Measurements from ENCODE around the gene FUS. TPM values are rescaled to one million over a fixed set of nuclear protein-coding genes. Genes with fewer than 3 reads are reported as not detected.
A peak's percentile ranks its signal among the peaks of the same experiment; 100 is the strongest.
"Not testable (repeated sequence)": the region's sequence is repeated elsewhere in the genome, so short reads cannot be mapped to it uniquely, and the experiment has no call there.

FUS gene
- polyA plus RNA-seq, 1 donor (not counting 4 experiments of a cell fraction or from before 2014, with no cell fraction given): 199 TPM

- H2AFZ ChIP-seq (ENCODE audit: control insufficient read depth, low read length): peak overlapping the region; percentile 93
- H3K9me3 ChIP-seq (ENCODE audit: control insufficient read depth, low read depth, low read length): no peaks in the 10 kb centered on the region
- FAIRE-seq (no peak), DNase-seq (ENCODE audit: low read depth, low spot score) (no peak)
- no peaks in the 10 kb centered on the region for H3K79me2 ChIP-seq (ENCODE audit: control insufficient read depth, insufficient read depth, low read length)
- H3K9me1 ChIP-seq (ENCODE audit: control insufficient read depth, extremely low read depth, insufficient read depth, low read length): no peaks in the 10 kb centered on the region
- H4K20me1 ChIP-seq (ENCODE audit: control insufficient read depth, extremely low read depth, insufficient read depth, low read length): no peaks in the 10 kb centered on the region
- H3K36me3 ChIP-seq (ENCODE audit: control insufficient read depth in 2 of 2, extremely low read depth in 1 of 2, insufficient read depth in 2 of 2, low read length in 2 of 2): no peaks in the 10 kb centered on the region
- H3K27me3 ChIP-seq (ENCODE audit: control insufficient read depth, extremely low read depth, insufficient read depth, low read length): no peaks in the 10 kb centered on the region
- no peak overlapping the region for H3K27ac ChIP-seq (ENCODE audit: control insufficient read depth, insufficient read depth, low read length)
- peak overlapping the region; percentile 44 for H3K9ac ChIP-seq (ENCODE audit: control insufficient read depth, extremely low read depth, insufficient read depth, low read length)
- peaks cover 34% of the 10 kb centered on the region for H3K4me1 ChIP-seq (ENCODE audit: control insufficient read depth, extremely low read depth, insufficient read depth, low read length)
- dilution Hi-C loops (cut with MboI; ENCODE audit: extremely low pct_ligation_motif_present, low sequenced_read_pairs): no loop called here
- H3K4me3 ChIP-seq (ENCODE audit: control insufficient read depth in 2 of 3, extremely low read depth in 1 of 3, insufficient read depth in 2 of 3, low read depth in 1 of 3, low read length in 3 of 3): peak overlapping the region in 1 of 3 experiments; percentile 49
- H3K4me2 ChIP-seq (ENCODE audit: control insufficient read depth, extremely low read depth, insufficient read depth, low read depth, low read length): peak overlapping the region; percentile 66
- no peak for TF ChIP-seq EZH2 (IDR thresholded peaks at IDR 0.05; ENCODE audit: low read length)
- TF ChIP-seq, protein P1, sequence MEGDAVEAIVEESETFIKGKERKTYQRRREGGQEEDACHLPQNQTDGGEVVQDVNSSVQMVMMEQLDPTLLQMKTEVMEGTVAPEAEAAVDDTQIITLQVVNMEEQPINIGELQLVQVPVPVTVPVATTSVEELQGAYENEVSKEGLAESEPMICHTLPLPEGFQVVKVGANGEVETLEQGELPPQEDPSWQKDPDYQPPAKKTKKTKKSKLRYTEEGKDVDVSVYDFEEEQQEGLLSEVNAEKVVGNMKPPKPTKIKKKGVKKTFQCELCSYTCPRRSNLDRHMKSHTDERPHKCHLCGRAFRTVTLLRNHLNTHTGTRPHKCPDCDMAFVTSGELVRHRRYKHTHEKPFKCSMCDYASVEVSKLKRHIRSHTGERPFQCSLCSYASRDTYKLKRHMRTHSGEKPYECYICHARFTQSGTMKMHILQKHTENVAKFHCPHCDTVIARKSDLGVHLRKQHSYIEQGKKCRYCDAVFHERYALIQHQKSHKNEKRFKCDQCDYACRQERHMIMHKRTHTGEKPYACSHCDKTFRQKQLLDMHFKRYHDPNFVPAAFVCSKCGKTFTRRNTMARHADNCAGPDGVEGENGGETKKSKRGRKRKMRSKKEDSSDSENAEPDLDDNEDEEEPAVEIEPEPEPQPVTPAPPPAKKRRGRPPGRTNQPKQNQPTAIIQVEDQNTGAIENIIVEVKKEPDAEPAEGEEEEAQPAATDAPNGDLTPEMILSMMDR (optimal IDR thresholded peaks at IDR 0.05 in 1 of 3, IDR thresholded peaks at IDR 0.05 in 1 of 3, conservative IDR thresholded peaks at IDR 0.05 in 1 of 3; ENCODE audit: extremely low read depth in 1 of 3, insufficient read depth in 2 of 3, low read length in 3 of 3): no peak
These were observed 36.8 kb upstream of the FUS start for GRCh38 chr16:31143011-31143693.

DNA sequence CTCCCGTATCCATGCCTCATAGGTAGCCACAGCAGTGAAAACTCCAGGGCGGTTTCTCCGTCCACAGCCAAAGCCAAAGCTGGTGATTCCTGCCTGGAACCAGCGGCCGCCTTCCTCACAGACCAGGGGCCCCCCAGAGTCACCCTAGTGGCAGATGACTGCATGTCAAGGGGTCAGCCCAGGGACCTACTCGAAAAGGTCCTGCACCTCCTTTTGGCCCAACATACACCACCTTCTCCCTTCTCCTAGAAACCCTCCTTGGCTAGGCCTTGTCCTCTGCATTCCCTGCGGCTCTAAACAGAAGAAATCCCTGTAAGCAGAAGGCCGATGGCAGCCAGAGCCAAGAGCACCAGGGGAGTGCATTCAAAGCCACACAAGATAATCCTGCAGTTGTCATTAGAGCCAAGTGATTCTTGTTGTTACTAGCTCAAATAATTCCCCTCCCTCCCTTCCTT is 36.2 kb upstream of the FUS start:
- Histone ChIP-seq H3K4me3 (ENCODE audit: control insufficient read depth in 2 of 3, extremely low read depth in 1 of 3, insufficient read depth in 2 of 3, low read depth in 1 of 3, low read length in 3 of 3) (no peak overlapping the region), H3K27ac (ENCODE audit: control insufficient read depth, insufficient read depth, low read length) (no peak overlapping the region), H3K9me3 (ENCODE audit: control insufficient read depth, low read depth, low read length) (no peaks in the 10 kb centered on the region), H3K4me1 (ENCODE audit: control insufficient read depth, extremely low read depth, insufficient read depth, low read length) (peaks cover 32% of the 10 kb centered on the region), H3K27me3 (ENCODE audit: control insufficient read depth, extremely low read depth, insufficient read depth, low read length) (no peaks in the 10 kb centered on the region), H2AFZ (ENCODE audit: control insufficient read depth, low read length) (no peak overlapping the region), H3K9ac (ENCODE audit: control insufficient read depth, extremely low read depth, insufficient read depth, low read length) (no peak overlapping the region), H3K36me3 (ENCODE audit: control insufficient read depth in 2 of 2, extremely low read depth in 1 of 2, insufficient read depth in 2 of 2, low read length in 2 of 2) (no peaks in the 10 kb centered on the region), H3K9me1 (ENCODE audit: control insufficient read depth, extremely low read depth, insufficient read depth, low read length) (no peaks in the 10 kb centered on the region), H3K79me2 (ENCODE audit: control insufficient read depth, insufficient read depth, low read length) (no peaks in the 10 kb centered on the region), H4K20me1 (ENCODE audit: control insufficient read depth, extremely low read depth, insufficient read depth, low read length) (no peaks in the 10 kb centered on the region), H3K4me2 (ENCODE audit: control insufficient read depth, extremely low read depth, insufficient read depth, low read depth, low read length) (no peak overlapping the region)
- DNase-seq (ENCODE audit: low read depth, low spot score) (no peak), FAIRE-seq (no peak)
- dilution Hi-C loops (cut with MboI; ENCODE audit: extremely low pct_ligation_motif_present, low sequenced_read_pairs): no loop called here
- TF ChIP-seq, protein P1 (optimal IDR thresholded peaks at IDR 0.05 in 1 of 3, IDR thresholded peaks at IDR 0.05 in 1 of 3, conservative IDR thresholded peaks at IDR 0.05 in 1 of 3; ENCODE audit: extremely low read depth in 1 of 3, insufficient read depth in 2 of 3, low read length in 3 of 3): no peak
- TF ChIP-seq EZH2 (IDR thresholded peaks at IDR 0.05; ENCODE audit: low read length): no peak

GRCh38 chr16:31144418-31144817 is 35.5 kb upstream of the FUS start:
- H3K4me1 ChIP-seq (ENCODE audit: control insufficient read depth, extremely low read depth, insufficient read depth, low read length): peaks cover 25% of the 10 kb centered on the region
- H3K79me2 ChIP-seq (ENCODE audit: control insufficient read depth, insufficient read depth, low read length); H3K4me2 ChIP-seq (ENCODE audit: control insufficient read depth, extremely low read depth, insufficient read depth, low read depth, low read length); H3K9me1 ChIP-seq (ENCODE audit: control insufficient read depth, extremely low read depth, insufficient read depth, low read length); H4K20me1 ChIP-seq (ENCODE audit: control insufficient read depth, extremely low read depth, insufficient read depth, low read length); H3K9me3 ChIP-seq (ENCODE audit: control insufficient read depth, low read depth, low read length); DNase-seq (ENCODE audit: low read depth, low spot score); H3K27ac ChIP-seq (ENCODE audit: control insufficient read depth, insufficient read depth, low read length); H2AFZ ChIP-seq (ENCODE audit: control insufficient read depth, low read length); H3K36me3 ChIP-seq (ENCODE audit: control insufficient read depth in 2 of 2, extremely low read depth in 1 of 2, insufficient read depth in 2 of 2, low read length in 2 of 2); H3K9ac ChIP-seq (ENCODE audit: control insufficient read depth, extremely low read depth, insufficient read depth, low read length); H3K4me3 ChIP-seq (ENCODE audit: control insufficient read depth in 2 of 3, extremely low read depth in 1 of 3, insufficient read depth in 2 of 3, low read depth in 1 of 3, low read length in 3 of 3); H3K27me3 ChIP-seq (ENCODE audit: control insufficient read depth, extremely low read depth, insufficient read depth, low read length); FAIRE-seq; dilution Hi-C loops (cut with MboI; ENCODE audit: extremely low pct_ligation_motif_present, low sequenced_read_pairs): not testable (repeated sequence)
